Colonic mucosa (tissue), 4 donors: ENCODE data around the gene PCDH15. TPM values are rescaled to one million over a fixed set of nuclear protein-coding genes. Genes with fewer than 3 reads are reported as not detected.

Experiments
- DNase-seq: peaks from one replicate; pipeline ENCODE4 v3.0.0-alpha.2; 2020
- H3K27ac ChIP-seq: fragments of 200-600 bp; one replicate; pipeline ENCODE4 v1.8.0; 2021
- H3K27me3 ChIP-seq: fragments of 200-600 bp; one replicate; pipeline ENCODE4 v1.8.0; 2021
- H3K36me3 ChIP-seq: fragments of 200-600 bp; one replicate; pipeline ENCODE4 v1.8.0; 2021
- H3K4me1 ChIP-seq: fragments of 200-600 bp; one replicate; pipeline ENCODE4 v1.8.0; 2021; ENCODE audit warnings: mild to moderate bottlenecking
- H3K4me3 ChIP-seq: fragments of 200-600 bp; one replicate; pipeline ENCODE4 v1.8.0; 2021
- H3K9ac ChIP-seq, 2 donors: one replicate each; pipeline ENCODE4 v1.7.0; 2013; ENCODE audit warnings: control low read depth in 2 of 2, low read depth in 2 of 2, low read length in 2 of 2
- H3K9me3 ChIP-seq: fragments of 200-600 bp; one replicate; pipeline ENCODE4 v1.8.0; 2021
- CTCF ChIP-seq: fragments of 200-600 bp; IDR thresholded peaks from one replicate; pipeline ENCODE4 v1.8.0; 2022; ENCODE audit warnings: antibody characterized with exemption, mild to moderate bottlenecking
- intact Hi-C: fragments of 100-400 bp; cut with DNase I; formaldehyde crosslinking; loops from one replicate; pipeline ENCODE4 v1.14.1; 2022
- total RNA-seq, 2 donors: library from RNA; stranded (reverse); fragmentation: NEBNext Ultra II Directional in 1 of 2; extraction: Animal tissue kit (Norgen Biotek cat#: 25700) in 1 of 2; gene quantifications; one replicate each; pipeline ENCODE4 v1.2.1, GENCODE V29; 2021
- donor health status: healthy.
- donor health status: DM: no; HTN: no; CAD: no.
- donor health status: DM: no; HTN: no; CAD: no.

PCDH15 gene
- total RNA-seq, 2 donors from 2014 or later = not detected

DNA sequence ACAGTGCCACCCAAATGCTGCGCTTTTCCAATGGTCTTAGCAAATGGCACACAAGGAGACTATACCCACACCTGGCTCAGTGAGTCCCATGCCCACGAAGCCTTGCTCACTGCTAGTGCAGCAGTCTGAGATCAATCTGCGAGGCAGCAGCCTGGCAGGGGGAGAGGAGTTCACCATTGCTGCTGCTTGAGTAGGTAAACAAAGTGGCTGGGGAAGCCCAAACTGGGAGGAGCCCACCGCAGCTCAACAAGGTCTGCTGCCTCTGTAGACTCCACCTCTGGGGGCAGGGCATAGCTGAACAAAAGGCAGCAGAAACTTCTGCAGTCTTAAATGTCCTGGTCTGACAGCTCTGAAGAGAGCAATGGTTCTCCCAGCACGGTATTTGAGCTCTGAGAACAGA is 891.2 kb downstream of the PCDH15 start:
- no peak overlapping the region for H3K9ac ChIP-seq
- no peak for DNase-seq
- H3K27ac ChIP-seq = no peak overlapping the region
- intact Hi-C loops = no loop called here
- no peak overlapping the region for H3K4me3 ChIP-seq
- H3K36me3 ChIP-seq = no peaks in the 10 kb centered on the region
- H3K9me3 ChIP-seq = no peaks in the 10 kb centered on the region
- H3K27me3 ChIP-seq = no peaks in the 10 kb centered on the region
- H3K4me1 ChIP-seq = no peaks in the 10 kb centered on the region
- no peak for TF ChIP-seq CTCF

DNA sequence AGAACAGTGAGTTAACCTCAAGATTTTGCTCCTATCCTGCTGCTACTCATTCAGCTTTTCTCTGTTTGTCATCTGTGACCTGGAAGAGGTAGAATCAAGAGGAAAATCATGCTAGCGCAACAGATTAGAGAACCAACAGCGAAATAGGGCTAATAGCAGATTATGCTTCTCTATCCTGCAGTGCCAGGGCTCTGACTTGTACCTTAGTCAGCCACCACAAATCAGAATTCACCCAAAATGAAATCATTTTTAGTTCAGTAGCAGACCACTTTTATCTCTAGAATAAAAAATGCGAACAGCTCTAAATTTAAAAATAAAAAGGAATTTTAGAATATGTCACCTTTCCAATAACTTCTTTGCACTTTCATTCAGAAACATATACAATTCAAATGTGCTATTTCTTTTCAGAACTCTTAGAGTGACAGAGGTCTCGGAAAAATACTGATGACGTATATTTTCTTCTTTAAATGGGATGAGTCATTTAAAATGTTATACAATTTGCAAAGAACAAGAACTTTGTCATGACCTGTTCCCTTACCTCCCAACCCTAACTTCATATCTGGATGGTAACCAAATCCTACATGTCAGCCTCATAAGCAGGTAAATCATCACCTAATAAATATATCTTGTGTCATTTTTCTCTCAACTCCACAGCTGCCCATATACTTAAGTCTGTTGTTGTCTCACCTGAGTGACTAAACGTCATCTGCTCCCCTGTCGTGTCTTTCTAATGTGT is 896.4 kb downstream of the PCDH15 start:
- H3K9me3 ChIP-seq = no peaks in the 10 kb centered on the region
- no peaks in the 10 kb centered on the region for H3K36me3 ChIP-seq
- no peak overlapping the region for H3K9ac ChIP-seq
- intact Hi-C loops = no loop called here
- no peaks in the 10 kb centered on the region for H3K4me1 ChIP-seq
- TF ChIP-seq CTCF = no peak
- no peak overlapping the region for H3K4me3 ChIP-seq
- no peak overlapping the region for H3K27ac ChIP-seq
- DNase-seq = no peak
- H3K27me3 ChIP-seq = no peaks in the 10 kb centered on the region

DNA sequence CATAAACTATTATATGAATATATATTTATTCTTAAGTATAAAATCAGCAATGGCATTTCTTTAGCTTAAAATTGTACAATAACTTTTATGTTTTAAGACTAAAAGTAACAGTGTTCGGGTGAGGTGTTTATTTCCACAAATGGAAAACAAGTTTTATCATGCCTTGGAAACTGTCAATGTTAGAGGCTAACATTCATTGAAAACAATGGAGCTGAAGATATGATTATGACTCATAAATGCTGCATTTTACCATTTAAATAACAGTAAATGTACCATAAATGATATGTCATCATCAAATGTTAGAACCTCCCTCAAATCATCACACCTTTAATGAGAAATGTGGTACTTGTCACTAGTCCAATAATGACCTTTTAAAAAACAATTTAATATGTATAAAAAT is 897.3 kb downstream of the PCDH15 start:
- Histone ChIP-seq H3K9ac (no peak overlapping the region), H3K27ac (no peak overlapping the region), H3K4me3 (no peak overlapping the region), H3K4me1 (no peaks in the 10 kb centered on the region), H3K27me3 (no peaks in the 10 kb centered on the region), H3K36me3 (no peaks in the 10 kb centered on the region), H3K9me3 (no peaks in the 10 kb centered on the region)
- intact Hi-C loops = no loop called here
- no peak for TF ChIP-seq CTCF
- DNase-seq = no peak

DNA sequence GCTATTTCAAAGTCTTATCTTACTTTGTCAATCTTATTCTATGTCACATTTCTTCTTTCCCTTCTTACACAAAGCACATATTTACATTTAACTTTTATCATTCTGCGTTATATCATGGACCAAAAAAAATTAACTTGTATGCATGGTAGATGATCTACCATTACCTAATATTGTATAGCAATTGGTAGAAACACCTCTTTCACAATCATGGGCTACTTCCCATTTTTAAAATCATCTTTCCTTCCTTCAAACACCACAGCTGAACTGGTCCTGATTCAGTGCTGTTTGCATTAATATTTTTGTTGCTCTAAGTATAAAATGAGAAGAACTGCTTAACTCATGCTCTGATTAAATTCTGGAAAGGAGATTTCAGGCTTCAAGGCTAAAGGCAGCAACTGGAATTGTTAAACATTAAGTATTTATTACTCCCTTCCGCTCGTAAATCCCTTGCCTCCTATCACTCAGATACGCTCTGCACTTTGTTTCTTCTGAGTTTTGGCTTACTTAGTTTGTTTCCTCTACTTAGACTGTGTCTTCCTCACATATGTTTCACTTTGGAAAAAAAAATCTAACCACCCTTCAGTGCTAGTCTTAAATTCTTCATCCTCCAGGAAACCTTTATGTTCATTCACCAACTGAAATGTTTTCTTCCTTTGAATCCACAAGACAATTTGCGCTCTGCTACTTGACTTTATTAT is 901.4 kb downstream of the PCDH15 start:
- no peak overlapping the region for H3K4me3 ChIP-seq
- no peak for TF ChIP-seq CTCF
- H3K4me1 ChIP-seq = no peaks in the 10 kb centered on the region
- H3K9ac ChIP-seq = no peak overlapping the region
- no peak for DNase-seq
- H3K36me3 ChIP-seq = no peaks in the 10 kb centered on the region
- H3K27ac ChIP-seq = no peak overlapping the region
- H3K27me3 ChIP-seq = no peaks in the 10 kb centered on the region
- intact Hi-C loops = no loop called here
- no peaks in the 10 kb centered on the region for H3K9me3 ChIP-seq

DNA sequence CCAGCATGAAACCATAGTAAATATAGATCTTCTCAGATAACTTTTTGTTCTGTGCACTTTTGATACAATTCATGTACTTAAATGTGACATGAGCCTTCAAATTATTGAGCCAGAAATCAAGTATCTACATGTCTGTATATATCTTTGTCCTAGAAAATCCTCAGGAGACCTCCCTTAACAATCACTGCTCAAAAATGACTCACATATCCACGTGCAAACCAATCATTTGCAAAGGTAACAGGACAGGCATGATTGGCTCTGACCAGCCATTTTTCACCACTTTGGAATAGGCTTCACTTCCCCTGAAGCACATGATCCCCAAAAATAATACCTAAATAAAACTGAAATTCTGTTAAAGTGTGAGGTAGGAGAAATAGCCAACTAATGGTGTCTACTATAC is 902.5 kb downstream of the PCDH15 start:
- intact Hi-C loops = no loop called here
- no peak for DNase-seq
- Histone ChIP-seq H3K4me3 (no peak overlapping the region), H3K9me3 (no peaks in the 10 kb centered on the region), H3K27me3 (no peaks in the 10 kb centered on the region), H3K27ac (no peak overlapping the region), H3K4me1 (no peaks in the 10 kb centered on the region), H3K36me3 (no peaks in the 10 kb centered on the region), H3K9ac (no peak overlapping the region)
- TF ChIP-seq CTCF = no peak
